DMS79 (cell line): ENCODE measurements around the gene PLPP6.

Experiments
- DNase-seq: peaks from one replicate; lab custom pipeline; 2025; lab: John Stamatoyannopoulos, UW

The PLPP6 gene

DNA sequence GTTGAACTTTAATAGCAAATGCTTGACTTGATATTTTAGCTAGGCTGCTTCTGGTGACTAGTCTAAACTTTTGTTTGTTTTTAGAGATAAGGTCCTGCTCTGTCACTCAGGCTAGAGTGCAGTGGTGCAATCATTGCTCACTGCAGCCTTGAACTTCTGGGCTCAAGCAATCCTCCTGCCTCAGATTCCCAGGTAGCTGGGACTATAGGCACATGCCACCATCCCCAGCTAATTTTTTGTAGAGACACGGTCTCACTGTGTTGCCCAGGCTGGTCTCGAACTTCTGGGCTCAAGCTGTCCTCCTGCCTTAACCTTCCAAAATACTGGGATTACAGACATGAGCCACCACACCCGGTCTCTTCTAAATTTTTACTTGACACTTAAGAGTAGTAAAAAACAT, 38.0 kb downstream of the PLPP6 start:
- no peak for DNase-seq

DNA sequence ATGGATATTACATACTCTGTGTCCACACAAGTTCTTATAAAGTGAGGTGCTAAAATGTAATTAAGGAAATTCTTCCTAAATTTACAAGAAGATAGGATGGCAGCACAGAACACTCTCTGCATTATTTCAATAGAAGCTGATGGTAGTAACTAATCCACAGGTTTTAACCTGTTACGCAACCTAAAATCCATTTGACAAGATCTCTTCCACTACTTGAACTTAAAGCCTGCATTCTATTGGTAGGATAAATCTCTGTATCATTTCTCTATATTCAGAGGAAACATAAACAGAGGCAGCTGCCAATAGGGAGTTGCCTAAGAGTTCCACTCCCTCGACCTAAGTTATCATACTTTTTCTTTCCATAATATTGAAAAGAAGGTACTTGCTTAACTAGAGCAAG, 38.8 kb downstream of the PLPP6 start:
- DNase-seq: no peak

DNA sequence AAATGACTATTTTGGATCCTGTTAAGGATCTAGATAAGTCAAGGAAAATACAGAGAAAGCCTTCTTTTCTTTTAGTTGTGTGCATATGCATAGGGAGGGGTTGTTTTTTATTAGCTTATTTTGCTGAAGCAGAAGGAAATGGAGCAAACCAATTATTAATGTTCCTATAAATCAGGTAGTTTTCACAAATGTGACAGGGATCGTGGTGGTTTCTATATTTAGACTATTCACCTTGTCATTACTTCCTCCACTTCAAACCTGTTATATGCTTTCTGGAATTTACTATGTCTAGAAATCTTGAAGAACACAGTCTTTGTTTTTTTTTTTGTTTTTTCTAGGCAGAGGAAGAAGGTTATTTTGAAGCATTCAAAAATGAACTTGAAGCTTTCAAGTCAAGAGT, 39.4 kb downstream of the PLPP6 start:
- DNase-seq: no peak

DNA sequence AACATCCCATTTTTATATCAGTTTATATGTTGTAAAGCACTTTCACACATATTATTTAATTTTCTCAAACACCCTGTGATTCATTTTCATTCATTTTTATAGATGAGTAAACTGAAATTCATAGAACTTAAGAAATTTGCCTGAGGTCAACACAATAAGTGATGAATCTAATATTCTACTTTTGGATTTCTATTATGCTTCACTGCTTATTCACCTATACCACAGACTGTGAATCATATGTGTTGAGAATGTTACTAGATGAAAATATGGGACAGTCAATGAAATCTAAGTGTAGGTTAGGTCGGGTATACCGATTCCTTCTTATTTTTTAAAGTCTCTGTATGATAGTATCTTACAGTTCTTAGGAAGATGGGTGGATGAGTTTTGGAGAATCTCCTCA, 42.0 kb downstream of the PLPP6 start:
- DNase-seq: no peak

DNA sequence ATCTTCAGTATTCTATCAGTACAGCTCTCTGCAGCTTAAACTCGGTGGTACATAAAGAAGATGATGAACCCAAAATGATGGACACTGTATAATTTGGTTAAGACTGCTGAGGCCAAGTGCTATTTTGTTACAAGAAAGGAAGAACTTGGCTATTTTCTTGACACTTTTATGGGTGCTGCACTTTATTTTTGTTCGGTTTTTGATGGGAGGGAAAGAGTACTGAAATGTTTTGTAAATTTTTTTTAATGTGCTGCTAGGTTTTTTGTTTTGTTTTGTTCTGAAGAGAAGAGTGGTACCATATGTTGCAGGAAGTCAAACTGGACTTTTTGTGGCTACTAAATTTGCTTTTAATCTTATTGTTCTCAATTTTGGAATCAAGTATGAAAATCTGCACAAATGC, 43.9 kb downstream of the PLPP6 start:
- DNase-seq: no peak

DNA sequence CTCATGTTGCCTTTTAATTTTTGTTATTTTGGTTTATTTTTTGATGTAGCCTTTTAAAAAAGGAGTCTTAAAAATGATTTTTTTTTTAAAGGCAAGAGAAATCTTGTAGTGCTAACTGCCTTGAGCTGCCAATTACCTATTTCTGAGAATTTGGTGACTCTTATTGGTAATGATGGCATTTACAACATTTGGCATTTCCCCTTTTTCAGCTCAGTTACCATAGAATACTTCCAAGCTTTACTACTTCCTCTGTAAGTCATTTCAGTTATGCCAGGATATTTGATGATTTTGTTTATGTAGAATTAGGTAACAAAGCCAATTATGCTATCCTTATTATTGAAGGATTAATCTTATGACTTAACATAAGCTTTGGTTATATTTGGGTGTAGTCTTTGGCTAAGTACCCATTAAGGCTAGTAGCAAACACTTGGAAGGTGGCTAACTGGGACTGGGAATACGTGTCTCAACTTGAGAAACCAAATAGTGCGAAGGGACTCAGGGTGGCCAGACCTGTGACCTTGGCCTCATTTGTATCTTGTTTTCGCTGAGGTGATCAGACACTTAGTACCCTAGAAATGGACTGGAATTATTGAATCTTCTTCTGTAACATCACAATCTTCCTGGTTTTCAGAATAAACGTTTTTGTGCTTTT, 45.0 kb downstream of the PLPP6 start:
- DNase-seq: no peak

DNA sequence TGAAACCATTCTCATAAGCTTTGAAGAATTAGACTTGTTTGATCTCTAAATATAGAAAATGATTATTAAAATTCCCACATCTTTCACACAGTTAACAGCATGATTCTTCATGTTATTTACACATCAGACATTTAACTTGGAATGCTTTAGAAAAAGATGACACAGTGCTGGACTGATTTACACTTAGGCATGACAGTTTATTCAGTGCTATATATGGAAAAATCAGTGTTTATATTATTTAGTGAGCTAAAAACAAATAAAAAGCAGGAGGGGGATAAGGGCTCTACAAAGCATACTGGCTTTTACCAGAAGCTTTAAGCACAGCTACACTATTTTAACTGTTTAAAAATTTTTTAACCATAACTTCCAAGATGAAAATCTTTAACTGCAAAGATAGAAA, 47.3 kb downstream of the PLPP6 start:
- DNase-seq: no peak

DNA sequence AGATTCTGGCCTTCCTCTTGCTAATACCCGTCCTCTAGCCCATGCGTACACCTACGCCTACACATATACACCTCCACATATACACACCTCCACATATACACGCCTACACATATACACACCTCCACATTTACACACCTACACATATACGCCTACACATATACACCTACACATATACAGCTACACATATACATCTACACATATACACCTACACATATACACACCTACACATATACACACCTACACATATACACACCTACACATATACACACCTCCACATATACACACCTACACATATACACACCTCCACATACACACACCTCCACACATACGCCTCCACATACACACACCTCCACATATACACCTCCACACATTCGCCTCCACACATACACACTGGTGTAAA, 51.8 kb downstream of the PLPP6 start:
- no peak for DNase-seq

DNA sequence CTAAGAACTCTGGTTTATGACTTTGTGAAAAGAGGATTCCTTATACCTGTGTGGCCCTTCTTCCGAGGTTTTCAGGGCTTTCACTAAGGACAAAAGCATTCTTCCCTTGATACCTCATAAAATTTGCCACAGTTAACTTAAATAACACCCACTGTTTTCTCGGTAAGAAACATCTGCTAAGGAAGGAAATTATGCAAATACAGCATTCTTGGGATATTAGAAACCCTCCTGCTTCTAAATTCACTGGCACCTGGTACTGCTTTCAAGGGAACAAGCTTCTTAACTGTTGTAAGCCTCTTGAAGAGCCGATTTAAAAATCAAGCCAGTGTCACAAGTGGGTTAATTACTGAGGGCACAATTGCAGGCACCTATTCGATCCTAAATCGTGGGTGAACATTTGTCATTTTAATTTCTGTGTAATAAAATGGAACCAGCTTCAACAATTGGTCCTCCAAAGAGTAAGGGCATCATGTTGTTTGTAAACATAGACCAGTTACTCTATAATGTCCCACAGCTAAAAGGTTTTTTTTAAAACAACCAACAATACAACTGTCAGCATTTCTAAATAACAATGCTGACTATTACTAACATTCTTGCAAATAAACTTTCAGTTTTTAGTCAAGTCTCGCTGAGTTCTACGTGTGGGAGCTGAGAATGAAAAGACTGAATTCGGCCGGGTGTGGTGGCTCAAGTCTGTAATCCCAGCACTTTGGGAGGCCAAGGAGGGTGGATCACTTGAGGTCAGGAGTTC, 52.3 kb downstream of the PLPP6 start:
- DNase-seq: no peak
